GM19452 (cell line): ENCODE results near the gene SORBS1.

Experiments
- ATAC-seq: cut with Tn5 transposase; IDR thresholded peaks from one replicate; pipeline ENCODE4 v1.9.1; 2021; ENCODE audit not compliant: unreplicated experiment

Gene SORBS1

DNA sequence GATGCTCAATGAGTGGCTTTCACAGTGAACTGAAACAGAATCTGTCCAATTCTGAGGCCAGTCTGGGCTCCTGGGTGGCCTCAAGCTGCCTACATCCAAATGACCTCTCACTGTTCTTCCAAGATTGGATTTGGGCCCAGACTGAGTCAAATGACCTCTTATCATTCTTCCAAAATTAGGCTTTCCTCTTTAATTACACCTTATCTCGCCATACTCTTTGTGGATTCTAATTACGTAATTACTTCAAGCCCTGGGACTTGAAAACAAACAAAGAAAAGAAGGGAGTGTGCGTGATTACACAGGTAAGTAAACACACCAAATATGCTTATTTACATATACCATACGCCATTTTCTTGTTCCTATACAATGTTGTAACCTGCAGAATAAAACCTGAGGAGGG lies 18.8 kb downstream of the SORBS1 start:
- ATAC-seq = no peak

DNA sequence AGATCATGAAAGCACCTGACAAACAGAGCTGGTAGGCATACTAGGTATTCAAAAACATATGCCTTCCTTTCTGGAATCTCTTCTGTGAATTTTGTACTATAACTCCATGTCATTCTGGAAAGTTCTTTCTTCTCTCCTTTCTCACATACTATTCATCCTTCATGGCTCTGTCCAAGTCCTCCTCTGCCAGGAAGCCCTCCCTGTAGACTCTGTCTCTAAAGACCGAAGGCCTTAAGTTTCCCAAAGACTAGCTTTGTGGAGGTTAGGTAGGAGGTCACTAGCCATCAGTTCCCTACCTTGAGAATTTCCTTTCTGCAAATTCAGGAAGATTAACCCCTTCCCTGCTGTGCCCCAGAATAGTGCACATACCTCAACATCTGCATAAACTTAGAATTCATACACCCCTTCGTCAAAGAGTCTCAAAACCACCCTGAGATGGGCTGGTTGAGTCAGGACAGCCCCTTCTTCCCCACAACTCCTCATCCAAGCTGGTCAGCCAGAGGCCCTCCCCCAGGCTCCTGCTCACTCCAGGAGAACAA lies 20.6 kb downstream of the SORBS1 start:
- ATAC-seq = no peak

DNA sequence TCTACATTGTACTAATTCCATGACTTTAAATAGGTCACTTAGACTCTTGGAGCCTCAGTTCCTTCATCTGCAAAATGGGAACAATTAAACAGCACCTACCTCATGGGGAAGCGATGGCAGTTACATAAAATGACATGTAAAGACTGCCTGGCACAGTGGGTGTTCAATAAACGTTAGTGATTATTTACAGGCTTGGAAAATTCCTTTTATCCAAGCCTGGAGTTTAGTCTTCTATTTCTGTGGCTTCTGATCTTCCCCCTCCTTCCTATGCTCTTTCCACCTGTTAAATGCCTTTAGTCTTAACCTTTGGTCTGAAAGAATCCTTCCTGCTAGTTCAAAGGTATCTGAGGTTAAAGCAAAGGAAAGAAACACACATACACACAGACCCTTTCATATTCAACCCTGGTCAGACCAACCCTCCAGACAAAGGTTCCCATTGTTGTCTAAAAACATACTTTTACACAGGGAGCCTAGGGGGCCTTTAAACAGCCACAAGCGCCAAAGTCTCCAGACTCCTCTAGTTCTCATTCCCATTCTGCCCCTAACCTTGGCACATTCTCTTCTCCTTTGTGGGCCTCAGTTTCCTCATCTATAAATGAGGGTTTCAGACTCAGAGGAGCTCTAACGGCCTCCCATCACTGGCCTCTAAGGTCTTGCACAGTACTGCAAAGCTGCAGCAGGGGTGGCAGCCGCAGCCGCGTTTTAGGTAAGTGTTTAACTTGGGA lies 21.4 kb downstream of the SORBS1 start:
- no peak for ATAC-seq

GRCh38 chr10:95538412-95538811 lies 22.8 kb downstream of the SORBS1 start:
- ATAC-seq = no peak

- no peak for ATAC-seq
Observed at GRCh38 chr10:95537542-95537927, 23.6 kb downstream of the SORBS1 start.

DNA sequence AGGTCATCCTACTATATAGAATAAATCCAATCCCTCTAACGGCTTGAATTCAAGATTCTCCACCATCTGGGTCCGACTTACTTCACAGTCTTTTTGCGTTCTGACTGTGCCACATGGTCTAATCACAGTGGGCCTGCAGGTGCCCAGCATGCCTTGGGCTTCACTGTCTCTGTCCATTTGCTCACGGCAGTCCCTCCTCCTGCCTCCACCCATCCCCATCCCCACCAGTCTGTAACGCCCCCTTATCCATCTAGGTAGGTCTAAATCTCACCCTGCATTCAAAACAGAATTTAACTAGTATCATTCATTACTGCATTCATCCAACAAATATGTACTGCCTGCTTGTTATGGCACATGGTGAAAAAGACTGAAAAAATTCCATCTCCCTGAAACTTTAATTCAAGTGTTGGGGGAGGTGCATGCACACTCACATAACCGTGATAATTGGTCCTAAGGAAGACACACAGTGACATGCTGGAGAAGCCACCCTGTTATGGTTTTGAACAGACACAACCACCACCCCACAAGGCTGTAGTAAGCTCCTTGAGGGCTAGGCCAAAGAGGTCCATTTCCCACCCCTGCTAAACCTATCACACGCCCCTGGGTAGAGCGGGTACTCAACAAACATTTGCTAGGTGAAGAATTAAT lies 24.2 kb downstream of the SORBS1 start:
- no peak for ATAC-seq

DNA sequence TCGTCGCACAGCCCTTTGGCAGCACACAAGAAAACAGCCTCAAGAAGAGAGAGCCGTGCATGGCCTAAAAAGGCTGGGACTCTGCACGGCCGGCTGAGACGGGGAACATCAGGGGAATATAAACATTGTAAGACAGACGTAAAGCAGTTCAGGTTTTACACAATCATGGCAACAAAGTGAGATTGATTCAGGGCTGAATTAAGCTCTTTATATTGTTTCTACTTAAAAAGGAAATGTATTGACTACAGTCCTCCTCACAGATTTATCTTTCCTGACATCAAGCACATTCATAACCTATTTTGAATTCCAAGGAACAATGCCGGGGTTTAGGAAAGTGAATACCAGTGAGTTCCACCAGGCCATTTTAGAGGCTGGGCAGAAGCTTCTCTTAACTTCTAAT lies 25.2 kb downstream of the SORBS1 start:
- ATAC-seq = no peak

DNA sequence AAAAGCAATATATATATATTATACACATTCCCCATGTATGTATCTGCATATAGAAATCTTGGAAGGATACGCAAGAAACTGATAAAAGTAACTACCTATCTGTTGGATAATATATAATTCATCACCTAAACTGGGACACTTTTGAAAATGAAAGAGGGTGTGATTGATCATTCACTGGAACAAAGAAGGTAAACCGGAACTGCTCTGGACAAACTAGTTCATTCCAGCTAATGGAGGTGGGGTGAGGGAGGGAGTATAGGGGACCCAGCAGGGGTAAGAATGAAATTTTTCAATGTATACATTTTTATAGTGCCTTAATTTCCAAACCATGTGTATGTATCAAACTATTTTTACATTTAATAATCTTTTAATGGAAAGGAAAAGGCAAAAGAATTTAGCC lies 25.6 kb downstream of the SORBS1 start:
- no peak for ATAC-seq

GRCh38 chr10:95533590-95533989 lies 27.6 kb downstream of the SORBS1 start:
- no peak for ATAC-seq

DNA sequence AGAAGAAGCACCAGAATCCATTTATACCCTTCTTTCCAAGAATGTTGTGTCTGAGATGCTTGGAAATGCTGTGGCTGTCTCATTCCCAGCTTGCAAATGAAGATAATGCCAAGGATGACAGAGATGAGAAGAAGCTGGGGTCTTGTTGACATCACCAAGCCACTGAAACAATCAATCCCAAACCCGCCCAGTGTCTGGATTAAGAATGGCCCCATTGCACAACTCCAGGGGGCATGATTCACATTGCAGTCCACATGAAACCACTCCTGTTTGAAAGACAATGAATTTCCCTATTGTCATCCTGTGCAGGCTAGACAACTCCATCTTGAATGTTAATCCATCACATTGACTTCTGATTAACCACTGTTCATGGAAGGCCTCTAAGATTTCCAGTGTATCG lies 28.6 kb downstream of the SORBS1 start:
- no peak for ATAC-seq

GRCh38 chr10:95531994-95532399 lies 29.2 kb downstream of the SORBS1 start:
- no peak for ATAC-seq

- ATAC-seq = no peak
Observed at GRCh38 chr10:95531058-95531809, 29.9 kb downstream of the SORBS1 start.

GRCh38 chr10:95530561-95530960 lies 30.6 kb downstream of the SORBS1 start:
- ATAC-seq = no peak

GRCh38 chr10:95530029-95530428 lies 31.1 kb downstream of the SORBS1 start:
- no peak for ATAC-seq

DNA sequence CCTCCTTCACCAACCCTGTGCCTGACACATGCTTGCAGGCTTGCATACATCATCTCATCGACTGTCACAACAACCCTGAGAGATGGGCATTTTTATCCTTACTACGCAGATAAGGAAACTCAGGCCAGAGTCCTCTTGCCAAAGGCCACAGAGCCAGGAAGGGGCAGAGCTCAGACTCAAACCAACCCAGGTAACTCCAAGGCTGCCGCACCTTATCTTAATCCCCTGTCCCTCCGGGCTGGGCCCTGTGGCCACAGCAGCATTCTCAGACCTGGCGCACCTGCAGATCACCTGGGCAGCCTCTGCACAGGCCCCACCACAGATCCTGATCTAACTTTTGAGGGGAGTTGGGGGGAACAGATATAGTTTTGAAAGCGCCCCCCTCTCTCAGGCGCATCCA lies 35.1 kb downstream of the SORBS1 start:
- ATAC-seq = no peak

DNA sequence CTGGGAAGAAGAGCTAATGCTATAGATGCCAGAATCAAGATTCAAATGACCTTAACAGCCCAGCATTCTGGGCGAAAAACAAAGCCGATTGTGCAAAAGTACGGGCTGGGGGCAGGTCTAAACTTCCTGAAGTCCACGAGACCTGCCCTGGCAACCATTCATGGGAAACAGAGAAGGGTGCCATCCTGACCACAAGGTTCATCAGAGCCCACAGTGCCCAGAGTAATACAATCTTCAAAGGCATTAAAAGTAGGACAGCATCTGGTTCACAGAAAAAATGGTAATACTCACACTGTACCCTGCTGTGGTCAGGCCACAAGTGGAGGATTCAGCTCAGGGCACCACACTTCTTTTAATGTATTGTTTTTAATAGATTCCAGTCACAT lies 36.1 kb downstream of the SORBS1 start:
- ATAC-seq = no peak

GRCh38 chr10:95524358-95525032 lies 36.7 kb downstream of the SORBS1 start:
- no peak for ATAC-seq

DNA sequence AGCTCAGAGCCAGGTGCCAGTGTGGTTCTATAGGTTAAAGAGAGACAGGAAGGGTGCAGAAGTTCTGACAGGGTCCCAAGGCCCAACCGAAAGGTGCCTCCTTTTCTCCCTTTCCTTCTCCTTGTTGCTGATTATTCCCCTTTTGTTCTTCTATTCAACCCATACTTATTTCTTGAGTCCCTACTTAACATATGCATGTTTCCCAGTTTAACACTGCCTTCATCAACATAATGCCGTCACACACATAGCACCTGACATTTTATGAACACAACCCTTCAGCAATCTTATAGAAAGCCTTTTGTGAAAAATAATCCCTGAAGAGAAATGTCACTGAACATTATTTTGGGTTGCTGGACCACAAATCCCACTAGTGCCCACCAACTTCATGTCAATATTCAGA lies 39.1 kb downstream of the SORBS1 start:
- no peak for ATAC-seq

DNA sequence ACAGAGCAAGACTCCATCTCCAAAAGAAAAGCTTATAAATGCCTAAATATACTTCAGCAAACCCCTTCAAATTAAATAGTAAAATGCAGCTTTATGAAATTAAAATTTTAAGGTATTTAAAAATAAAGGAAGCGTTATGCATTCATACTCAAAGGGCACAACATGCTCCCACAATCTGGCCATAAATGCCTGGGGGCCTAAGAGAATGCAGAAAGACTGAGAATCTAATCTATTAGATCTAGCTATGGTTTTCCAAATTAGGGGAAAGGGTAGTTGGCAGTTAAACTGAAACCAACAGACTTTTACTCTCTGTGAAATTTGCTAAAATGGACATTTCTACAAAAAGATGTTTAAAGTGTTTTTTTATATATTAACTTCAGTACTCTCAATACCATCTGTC lies 40.6 kb downstream of the SORBS1 start:
- no peak for ATAC-seq

DNA sequence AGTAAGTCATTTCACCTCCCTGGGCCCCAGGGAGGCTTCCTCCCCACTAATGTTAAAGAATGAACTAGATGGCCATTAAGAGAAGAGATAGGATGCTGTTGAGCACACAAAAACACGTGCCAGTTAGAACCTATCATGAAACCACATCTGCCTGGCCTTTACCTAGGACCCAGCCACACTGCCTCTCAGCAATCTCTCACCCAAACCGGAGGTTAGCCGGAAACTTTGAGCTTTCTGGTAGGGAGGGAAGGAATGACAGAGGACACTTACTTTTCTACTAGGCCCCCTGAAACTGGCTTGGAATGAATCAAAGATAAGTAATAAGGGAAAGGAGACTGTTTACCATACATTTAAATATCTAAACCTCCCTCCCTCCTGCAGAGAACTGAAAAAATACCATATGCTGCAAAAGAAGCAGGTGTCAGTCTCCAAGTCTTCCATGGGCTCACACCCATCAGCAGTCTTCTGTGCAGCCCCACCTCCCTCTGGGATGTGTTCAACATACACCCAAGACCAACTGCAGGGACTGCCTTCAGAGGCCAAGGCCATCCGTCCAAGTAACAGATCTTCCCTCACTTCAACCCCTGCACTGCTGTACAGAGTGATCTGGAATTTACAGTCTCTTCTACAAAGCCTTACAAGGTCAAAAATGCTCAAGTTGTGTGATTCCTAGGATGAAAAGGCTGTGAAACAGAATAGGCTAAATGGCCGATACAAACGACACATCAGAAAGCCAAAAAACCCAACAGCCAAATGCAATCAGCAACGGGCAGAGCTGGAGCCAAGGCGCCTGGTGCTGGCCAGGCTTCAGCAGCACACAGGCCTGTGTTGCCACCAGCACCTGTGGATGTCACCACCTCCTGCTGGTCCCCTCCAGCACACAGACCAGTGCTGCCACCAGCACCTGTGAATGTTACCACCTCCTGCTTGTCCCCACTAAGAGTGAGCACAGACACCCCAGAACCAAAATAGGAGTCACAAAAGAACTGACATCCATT lies 42.4 kb downstream of the SORBS1 start:
- no peak for ATAC-seq
